CD14-positive monocyte (primary cell): Measurements from ENCODE around the gene LONRF2. TPM values are rescaled to one million over a fixed set of nuclear protein-coding genes. Genes with fewer than 3 reads are reported as not detected.
"Not testable (repeated sequence)": the region's sequence is repeated elsewhere in the genome, so short reads cannot be mapped to it uniquely, and the experiment has no call there.

Experiments used
- DNase-seq, 3 donors: peaks; one replicate each; pipeline ENCODE4 v3.0.0-alpha.2; 2011 to 2022
- H2AFZ ChIP-seq: 2 replicates; pipeline ENCODE4 v1.6.0; 2012; ENCODE audit warnings: mild to moderate bottlenecking, low read depth, low read length, inconsistent platforms; ENCODE audit not compliant: insufficient read depth, poor library complexity, severe bottlenecking
- H3K27ac ChIP-seq, 2 donors: 1 replicate in 1 of 2; 2 replicates in 1 of 2; pipeline ENCODE4 v1.5.1; 2012 to 2013; ENCODE audit warnings: low read length in 2 of 2, control low read depth in 1 of 2, inconsistent platforms in 1 of 2, low read depth in 1 of 2, mild to moderate bottlenecking in 1 of 2
- H3K27me3 ChIP-seq, 2 donors: one replicate each; pipeline versions ENCODE4 v1.6.0 to v1.6.1; 2011 to 2013; ENCODE audit warnings: low read length in 2 of 2; ENCODE audit not compliant: control insufficient read depth in 2 of 2, insufficient read depth in 2 of 2
- H3K36me3 ChIP-seq, 2 donors: replicated peaks in 1 of 2; 1 replicate in 1 of 2; 2 replicates in 1 of 2; pipeline versions ENCODE4 v1.5.1 to v1.6.1; 2012 to 2013; ENCODE audit warnings: low read length in 2 of 2, control low read depth in 1 of 2, inconsistent platforms in 1 of 2, mild to moderate bottlenecking in 1 of 2; ENCODE audit not compliant: insufficient read depth in 2 of 2, control insufficient read depth in 1 of 2
- H3K4me1 ChIP-seq, 2 donors: 1 replicate in 1 of 2; 2 replicates in 1 of 2; pipeline versions ENCODE4 v1.5.1 to v1.6.1; 2012 to 2013; ENCODE audit warnings: low read length in 2 of 2, control low read depth in 1 of 2, inconsistent platforms in 1 of 2, mild to moderate bottlenecking in 1 of 2, moderate library complexity in 1 of 2; ENCODE audit not compliant: insufficient read depth in 2 of 2, control insufficient read depth in 1 of 2
- H3K4me2 ChIP-seq: replicated peaks from 2 replicates; pipeline ENCODE3; 2012; ENCODE audit warnings: low read length, moderate library complexity, mild to moderate bottlenecking; ENCODE audit not compliant: poor library complexity, severe bottlenecking; ENCODE audit errors: extremely low read depth
- H3K4me3 ChIP-seq, 3 experiments: fragments of 200-600 bp in 1 of 3; sonication (generic) in 1 of 3; replicated peaks in 1 of 3; 1 replicate in 2 of 3; 2 replicates in 1 of 3; pipeline ENCODE4 v1.5.1; 2011 to 2013; ENCODE audit warnings: low read length in 3 of 3, mild to moderate bottlenecking in 3 of 3, control low read depth in 2 of 3, low read depth in 2 of 3, inconsistent platforms in 1 of 3, moderate library complexity in 1 of 3
- H3K79me2 ChIP-seq: 2 replicates; pipeline ENCODE4 v1.6.0; 2012; ENCODE audit warnings: mild to moderate bottlenecking, control low read depth, inconsistent platforms, low read length, moderate library complexity; ENCODE audit not compliant: insufficient read depth
- H3K9ac ChIP-seq: 2 replicates; pipeline ENCODE4 v1.6.0; 2017; ENCODE audit warnings: low read length, mild to moderate bottlenecking; ENCODE audit not compliant: insufficient read depth, poor library complexity, severe bottlenecking
- H3K9me3 ChIP-seq, 2 donors: replicated peaks in 1 of 2; 1 replicate in 1 of 2; 2 replicates in 1 of 2; pipeline versions ENCODE4 v1.5.1 to v1.6.1; 2012 to 2013; ENCODE audit warnings: low read length in 2 of 2, control low read depth in 1 of 2; ENCODE audit not compliant: control insufficient read depth in 1 of 2, insufficient read depth in 1 of 2
- H4K20me1 ChIP-seq: 2 replicates; pipeline ENCODE4 v1.6.0; 2012; ENCODE audit warnings: mild to moderate bottlenecking, low read length, control low read depth, moderate library complexity; ENCODE audit not compliant: insufficient read depth
- H3K27ac Mint-ChIP-seq, 7 donors: one replicate each; pipeline ENCODE4 v1.8.0; 2020; ENCODE audit warnings: mild to moderate bottlenecking in 7 of 7, mixed read lengths in 7 of 7, moderate library complexity in 6 of 7, inconsistent platforms in 2 of 7
- H3K27me3 Mint-ChIP-seq, 3 donors: one replicate each; pipeline ENCODE4 v1.8.0; 2021 to 2022; ENCODE audit warnings: low read depth in 3 of 3, mild to moderate bottlenecking in 3 of 3, mixed read lengths in 3 of 3, moderate library complexity in 3 of 3, inconsistent platforms in 1 of 3
- H3K36me3 Mint-ChIP-seq, 2 donors: one replicate each; pipeline ENCODE4 v1.8.0; 2020; ENCODE audit warnings: mixed read lengths in 2 of 2, inconsistent platforms in 1 of 2, mild to moderate bottlenecking in 1 of 2
- H3K4me1 Mint-ChIP-seq: one replicate; pipeline ENCODE4 v1.8.0; 2020; ENCODE audit warnings: mild to moderate bottlenecking, mixed read lengths
- H3K4me3 Mint-ChIP-seq, 2 donors: one replicate each; pipeline ENCODE4 v1.8.0; 2020; ENCODE audit warnings: mild to moderate bottlenecking in 2 of 2, mixed read lengths in 2 of 2, moderate library complexity in 1 of 2
- H3K9me3 Mint-ChIP-seq, 7 donors: one replicate each; pipeline ENCODE4 v1.8.0; 2020 to 2022; ENCODE audit warnings: mixed read lengths in 7 of 7, mild to moderate bottlenecking in 6 of 7, moderate library complexity in 6 of 7, inconsistent platforms in 2 of 7
- CTCF ChIP-seq: fragments of 200-600 bp; IDR thresholded peaks from one replicate; pipeline ENCODE4 v1.8.0; 2022; ENCODE audit warnings: antibody characterized with exemption, mild to moderate bottlenecking
- WGBS: methylation state at CpG from one replicate; pipeline ENCODE4 v1.1.5; 2013; ENCODE audit warnings: missing lambda C conversion rate; ENCODE audit not compliant: insufficient coverage; 5-methylcytosine and 5-hydroxymethylcytosine counted together
- intact Hi-C, 2 donors: fragments of 100-400 bp; cut with micrococcal nuclease; formaldehyde crosslinking; loops; one replicate each; pipeline versions ENCODE4 v1.15.0 to v1.15.1; 2023
- polyA plus RNA-seq, 3 donors: library from polyadenylated mRNA; depleted of rRNA in 1 of 3; unstranded in 2 of 3; stranded (reverse) in 1 of 3; fragments of 300-500 nt in 2 of 3; fragments of >200 nt in 1 of 3; fragmentation: Illumina TruSeq in 2 of 3; gene quantifications; 1 replicate in 2 of 3; 2 replicates in 1 of 3; pipeline ENCODE4 v1.2.3, GENCODE V29; 2012 to 2021

LONRF2 gene
- polyA plus RNA-seq, 3 donors: not detected

- 88% methylated on average over 2 of the region's 7 CpGs for WGBS
These were observed 30.2 kb upstream of the LONRF2 start for GRCh38 chr2:100352521-100352920.

GRCh38 chr2:100350661-100351185 is 28.4 kb upstream of the LONRF2 start:
- Mint-ChIP-seq H3K9me3 (peaks cover 9 to 21% (median 13%) of the 10 kb centered on the region in 7 donors), H3K27me3 (peaks cover 6 to 21% (median 15%) of the 10 kb centered on the region in 3 donors), H3K4me3 (no peak overlapping the region), H3K36me3 (no peaks in the 10 kb centered on the region), H3K4me1 (no peaks in the 10 kb centered on the region), H3K27ac (no peak overlapping the region)
- Histone ChIP-seq H3K4me3 (no peak overlapping the region), H3K4me2 (no peak overlapping the region), H3K36me3 (no peaks in the 10 kb centered on the region), H3K9ac (no peak overlapping the region), H3K79me2 (no peaks in the 10 kb centered on the region), H4K20me1 (no peaks in the 10 kb centered on the region), H3K27me3 (no peaks in the 10 kb centered on the region), H3K27ac (no peak overlapping the region), H3K9me3 (peaks cover 0 to 17% of the 10 kb centered on the region in 2 donors), H2AFZ (no peak overlapping the region), H3K4me1 (no peaks in the 10 kb centered on the region)
- DNase-seq: no peak
- intact Hi-C loops: no loop called here
- WGBS: 94% methylated on average over 11 of the region's 13 CpGs
- no peak for TF ChIP-seq CTCF

More at GRCh38 chr2:100352521-100352920, 30.2 kb upstream of the LONRF2 start:
- intact Hi-C loops: no loop called here
- Mint-ChIP-seq H3K4me3 (no peak overlapping the region), H3K9me3 (peaks cover 9 to 27% (median 21%) of the 10 kb centered on the region in 7 donors), H3K4me1 (no peaks in the 10 kb centered on the region), H3K27ac (no peak overlapping the region), H3K27me3 (peaks cover 8 to 27% (median 17%) of the 10 kb centered on the region in 3 donors), H3K36me3 (no peaks in the 10 kb centered on the region)
- Histone ChIP-seq H3K27ac (no peak overlapping the region), H3K4me2 (no peak overlapping the region), H3K4me1 (no peaks in the 10 kb centered on the region), H3K9me3 (peaks cover 0 to 17% of the 10 kb centered on the region in 2 donors), H3K27me3 (no peaks in the 10 kb centered on the region), H3K36me3 (no peaks in the 10 kb centered on the region), H3K9ac (no peak overlapping the region), H3K4me3 (no peak overlapping the region), H4K20me1 (no peaks in the 10 kb centered on the region), H2AFZ (no peak overlapping the region), H3K79me2 (no peaks in the 10 kb centered on the region)
- no peak for TF ChIP-seq CTCF
- no peak for DNase-seq

- H4K20me1 ChIP-seq, intact Hi-C loops, H3K4me1 ChIP-seq, H3K27ac ChIP-seq, H2AFZ ChIP-seq, DNase-seq, H3K27ac Mint-ChIP-seq, H3K4me3 ChIP-seq, H3K36me3 ChIP-seq, H3K4me1 Mint-ChIP-seq, H3K4me3 Mint-ChIP-seq, H3K36me3 Mint-ChIP-seq, H3K4me2 ChIP-seq, H3K79me2 ChIP-seq, H3K27me3 ChIP-seq, H3K9ac ChIP-seq: not testable (repeated sequence)
- peaks cover 14 to 37% (median 25%) of the 10 kb centered on the region in 7 donors for H3K9me3 Mint-ChIP-seq
- peaks cover 8 to 19% (median 10%) of the 10 kb centered on the region in 3 donors for H3K27me3 Mint-ChIP-seq
- peaks cover 0 to 18% of the 10 kb centered on the region in 2 donors for H3K9me3 ChIP-seq
- no CpG with 5 or more reads among the region's 1 CpG for WGBS
These were observed 22.8 kb upstream of the LONRF2 start for GRCh38 chr2:100345144-100345543.
